ENCODE results near the gene FGF22.

DNA sequence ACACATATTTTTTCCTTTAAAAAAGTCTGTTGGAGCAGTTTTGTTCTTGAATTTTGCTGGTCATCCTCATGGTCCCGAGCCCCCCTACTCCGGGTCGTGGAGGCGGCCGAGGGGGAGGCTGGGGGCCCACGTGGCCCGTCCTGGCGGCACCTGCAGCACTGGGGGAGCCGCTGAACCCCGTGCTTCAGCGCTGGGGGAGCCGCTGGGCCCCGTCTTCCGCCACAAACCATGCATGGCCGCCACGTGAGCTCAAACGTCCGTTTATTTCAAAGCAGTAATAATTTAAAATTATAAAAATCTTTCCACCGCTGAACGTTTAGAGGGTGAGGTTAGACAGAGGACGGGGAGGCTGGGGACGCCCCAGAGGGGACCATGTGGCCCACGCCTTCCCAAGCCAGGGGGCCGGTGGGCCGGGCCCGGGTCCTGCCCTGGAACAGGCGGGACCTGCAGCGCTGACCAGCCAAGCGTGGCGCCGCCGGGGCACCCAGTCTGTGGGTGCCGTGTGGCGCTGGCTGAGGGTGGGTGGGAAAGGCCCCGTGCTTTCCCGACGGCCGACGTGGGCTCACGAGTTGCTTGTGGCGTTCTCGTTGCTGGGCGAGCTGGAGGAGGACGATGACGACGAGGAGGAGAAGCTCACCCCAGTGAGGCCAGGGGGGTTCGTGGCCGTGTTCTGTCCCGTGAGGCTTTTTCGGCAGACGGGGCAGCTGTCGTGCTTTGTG lies 8.0 kb downstream of the FGF22 start:
- TF ChIP-seq EGR1 (IDR thresholded peaks at IDR 0.05; ENCODE audit: low read depth in 2 of 2): no peak
- TF ChIP-seq, protein P1, sequence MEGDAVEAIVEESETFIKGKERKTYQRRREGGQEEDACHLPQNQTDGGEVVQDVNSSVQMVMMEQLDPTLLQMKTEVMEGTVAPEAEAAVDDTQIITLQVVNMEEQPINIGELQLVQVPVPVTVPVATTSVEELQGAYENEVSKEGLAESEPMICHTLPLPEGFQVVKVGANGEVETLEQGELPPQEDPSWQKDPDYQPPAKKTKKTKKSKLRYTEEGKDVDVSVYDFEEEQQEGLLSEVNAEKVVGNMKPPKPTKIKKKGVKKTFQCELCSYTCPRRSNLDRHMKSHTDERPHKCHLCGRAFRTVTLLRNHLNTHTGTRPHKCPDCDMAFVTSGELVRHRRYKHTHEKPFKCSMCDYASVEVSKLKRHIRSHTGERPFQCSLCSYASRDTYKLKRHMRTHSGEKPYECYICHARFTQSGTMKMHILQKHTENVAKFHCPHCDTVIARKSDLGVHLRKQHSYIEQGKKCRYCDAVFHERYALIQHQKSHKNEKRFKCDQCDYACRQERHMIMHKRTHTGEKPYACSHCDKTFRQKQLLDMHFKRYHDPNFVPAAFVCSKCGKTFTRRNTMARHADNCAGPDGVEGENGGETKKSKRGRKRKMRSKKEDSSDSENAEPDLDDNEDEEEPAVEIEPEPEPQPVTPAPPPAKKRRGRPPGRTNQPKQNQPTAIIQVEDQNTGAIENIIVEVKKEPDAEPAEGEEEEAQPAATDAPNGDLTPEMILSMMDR (IDR thresholded peaks at IDR 0.05; ENCODE audit: low read depth, low read length, missing input control): no peak
- no peak for TF ChIP-seq YY1 (IDR thresholded peaks at IDR 0.05)
- no peak for TF ChIP-seq RXRA (IDR thresholded peaks at IDR 0.05)
- no peak for TF ChIP-seq RAD21 (IDR thresholded peaks at IDR 0.05)

Data from liver (tissue), 3 donors.